ENCODE results near the gene ATP2B3. TPM values are rescaled to one million over a fixed set of nuclear protein-coding genes. Genes with fewer than 3 reads are reported as not detected.

The ATP2B3 gene
- total and polyA plus RNA-seq, 7 experiments from 2014 or later, result not detected

- H3K4me3 Mint-ChIP-seq, result no peak overlapping the region
- H3K27me3 ChIP-seq (ENCODE audit: control insufficient read depth in 2 of 2, insufficient read depth in 2 of 2, low read length in 2 of 2), result no peaks in the 10 kb centered on the region
- intact Hi-C loops (cut with micrococcal nuclease), result no loop called here
- H3K4me1 ChIP-seq (ENCODE audit: control insufficient read depth in 2 of 2, insufficient read depth in 2 of 2, low read length in 2 of 2), result no peaks in the 10 kb centered on the region
- H3K9me3 ChIP-seq (ENCODE audit: control insufficient read depth in 2 of 3, low read length in 3 of 3), result no peaks in the 10 kb centered on the region
- H3K9me3 Mint-ChIP-seq, result no peaks in the 10 kb centered on the region
- H3K4me3 ChIP-seq (ENCODE audit: low read length), result no peak overlapping the region
- no peaks in the 10 kb centered on the region for H3K36me3 Mint-ChIP-seq
- H3K27me3 Mint-ChIP-seq, result no peaks in the 10 kb centered on the region
- no peaks in the 10 kb centered on the region for H3K4me1 Mint-ChIP-seq
- H3K36me3 ChIP-seq (ENCODE audit: control insufficient read depth in 2 of 3, insufficient read depth in 3 of 3, low read length in 3 of 3), result no peaks in the 10 kb centered on the region
- POLR2A ChIA-PET, result no interaction called here
- CTCF ChIA-PET, result interaction anchor here (0.9 kb wide), 1 partner anchor 12 kb away, joined by 3 read pairs; no protein-coding TSS in a partner anchor
- ATAC-seq (no peak), DNase-seq (no peak)
- H3K27ac ChIP-seq (ENCODE audit: low read depth, low read length), result no peak overlapping the region
- no peak overlapping the region for H3K27ac Mint-ChIP-seq
These were observed 107.0 kb downstream of the ATP2B3 start for GRCh38 chrX:153624196-153625091.

- ATAC-seq (no peak), DNase-seq (no peak)
- no peaks in the 10 kb centered on the region for H3K27me3 ChIP-seq (ENCODE audit: control insufficient read depth in 2 of 2, insufficient read depth in 2 of 2, low read length in 2 of 2)
These were observed 108.0 kb downstream of the ATP2B3 start for GRCh38 chrX:153625271-153626024.

GRCh38 chrX:153626025-153626633 lies 108.7 kb downstream of the ATP2B3 start:
- no peaks in the 10 kb centered on the region for H3K9me3 ChIP-seq (ENCODE audit: control insufficient read depth in 2 of 3, low read length in 3 of 3)
- ChIA-PET CTCF (no interaction called here), POLR2A (no interaction called here)
- H3K4me1 Mint-ChIP-seq, result no peaks in the 10 kb centered on the region
- H3K27ac Mint-ChIP-seq, result no peak overlapping the region
- H3K27me3 ChIP-seq (ENCODE audit: control insufficient read depth in 2 of 2, insufficient read depth in 2 of 2, low read length in 2 of 2), result no peaks in the 10 kb centered on the region
- no peak for ATAC-seq
- no peaks in the 10 kb centered on the region for H3K36me3 Mint-ChIP-seq
- no peak overlapping the region for H3K27ac ChIP-seq (ENCODE audit: low read depth, low read length)
- H3K36me3 ChIP-seq (ENCODE audit: control insufficient read depth in 2 of 3, insufficient read depth in 3 of 3, low read length in 3 of 3), result no peaks in the 10 kb centered on the region
- no peak overlapping the region for H3K4me3 ChIP-seq (ENCODE audit: low read length)
- H3K27me3 Mint-ChIP-seq, result peaks cover 0 to 5% (median 0%) of the 10 kb centered on the region in 5 donors
- DNase-seq, result no peak
- H3K9me3 Mint-ChIP-seq, result peaks cover 0 to 7% (median 3%) of the 10 kb centered on the region in 11 donors
- H3K4me1 ChIP-seq (ENCODE audit: control insufficient read depth in 2 of 2, insufficient read depth in 2 of 2, low read length in 2 of 2), result no peaks in the 10 kb centered on the region
- intact Hi-C loops (cut with micrococcal nuclease), result no loop called here
- H3K4me3 Mint-ChIP-seq, result no peak overlapping the region

More at GRCh38 chrX:153625271-153626024, 108.0 kb downstream of the ATP2B3 start:
- POLR2A ChIA-PET, result no interaction called here
- H3K4me1 ChIP-seq (ENCODE audit: control insufficient read depth in 2 of 2, insufficient read depth in 2 of 2, low read length in 2 of 2), result no peaks in the 10 kb centered on the region
- peaks cover 0 to 3% (median 0%) of the 10 kb centered on the region in 11 donors for H3K9me3 Mint-ChIP-seq
- intact Hi-C loops (cut with micrococcal nuclease), result no loop called here
- no peak overlapping the region for H3K4me3 Mint-ChIP-seq
- no peak overlapping the region for H3K27ac Mint-ChIP-seq
- no peaks in the 10 kb centered on the region for H3K9me3 ChIP-seq (ENCODE audit: control insufficient read depth in 2 of 3, low read length in 3 of 3)
- H3K36me3 Mint-ChIP-seq, result no peaks in the 10 kb centered on the region
- no peak overlapping the region for H3K27ac ChIP-seq (ENCODE audit: low read depth, low read length)
- H3K27me3 Mint-ChIP-seq, result no peaks in the 10 kb centered on the region
- CTCF ChIA-PET, result interaction anchor here (0.9 kb wide), 1 partner anchor 11 kb away, joined by 3 read pairs; no protein-coding TSS in a partner anchor
- no peaks in the 10 kb centered on the region for H3K4me1 Mint-ChIP-seq
- H3K36me3 ChIP-seq (ENCODE audit: control insufficient read depth in 2 of 3, insufficient read depth in 3 of 3, low read length in 3 of 3), result no peaks in the 10 kb centered on the region
- H3K4me3 ChIP-seq (ENCODE audit: low read length), result no peak overlapping the region

- Histone ChIP-seq H3K27ac (ENCODE audit: low read depth, low read length) (no peak overlapping the region), H3K27me3 (ENCODE audit: control insufficient read depth in 2 of 2, insufficient read depth in 2 of 2, low read length in 2 of 2) (no peaks in the 10 kb centered on the region), H3K9me3 (ENCODE audit: control insufficient read depth in 2 of 3, low read length in 3 of 3) (no peaks in the 10 kb centered on the region), H3K4me3 (ENCODE audit: low read length) (no peak overlapping the region), H3K36me3 (ENCODE audit: control insufficient read depth in 2 of 3, insufficient read depth in 3 of 3, low read length in 3 of 3) (no peaks in the 10 kb centered on the region), H3K4me1 (ENCODE audit: control insufficient read depth in 2 of 2, insufficient read depth in 2 of 2, low read length in 2 of 2) (no peaks in the 10 kb centered on the region)
- ATAC-seq (no peak), DNase-seq (no peak)
- Mint-ChIP-seq H3K9me3 (peaks cover 0 to 14% (median 5%) of the 10 kb centered on the region in 11 donors), H3K27ac (no peak overlapping the region), H3K4me3 (no peak overlapping the region), H3K36me3 (no peaks in the 10 kb centered on the region), H3K27me3 (peaks cover 0 to 8% (median 0%) of the 10 kb centered on the region in 5 donors), H3K4me1 (no peaks in the 10 kb centered on the region)
- POLR2A ChIA-PET, result no interaction called here
- intact Hi-C loops (cut with micrococcal nuclease), result no loop called here
- CTCF ChIA-PET, result no interaction called here
These were observed 109.6 kb downstream of the ATP2B3 start for GRCh38 chrX:153626863-153627674.

- intact Hi-C loops (cut with micrococcal nuclease), result no loop called here
- DNase-seq (no peak), ATAC-seq (no peak)
- Histone ChIP-seq H3K4me3 (ENCODE audit: low read length) (no peak overlapping the region), H3K27me3 (ENCODE audit: control insufficient read depth in 2 of 2, insufficient read depth in 2 of 2, low read length in 2 of 2) (no peaks in the 10 kb centered on the region), H3K9me3 (ENCODE audit: control insufficient read depth in 2 of 3, low read length in 3 of 3) (no peaks in the 10 kb centered on the region), H3K27ac (ENCODE audit: low read depth, low read length) (no peak overlapping the region), H3K36me3 (ENCODE audit: control insufficient read depth in 2 of 3, insufficient read depth in 3 of 3, low read length in 3 of 3) (no peaks in the 10 kb centered on the region), H3K4me1 (ENCODE audit: control insufficient read depth in 2 of 2, insufficient read depth in 2 of 2, low read length in 2 of 2) (no peaks in the 10 kb centered on the region)
- Mint-ChIP-seq H3K36me3 (no peaks in the 10 kb centered on the region), H3K27me3 (peaks cover 0 to 8% (median 0%) of the 10 kb centered on the region in 5 donors), H3K9me3 (peaks cover 0 to 14% (median 5%) of the 10 kb centered on the region in 11 donors), H3K27ac (no peak overlapping the region), H3K4me1 (no peaks in the 10 kb centered on the region), H3K4me3 (no peak overlapping the region)
- ChIA-PET POLR2A (no interaction called here), CTCF (no interaction called here)
These were observed 110.3 kb downstream of the ATP2B3 start for GRCh38 chrX:153627675-153628111.

- Histone ChIP-seq H3K27me3 (ENCODE audit: control insufficient read depth in 2 of 2, insufficient read depth in 2 of 2, low read length in 2 of 2) (no peaks in the 10 kb centered on the region), H3K4me1 (ENCODE audit: control insufficient read depth in 2 of 2, insufficient read depth in 2 of 2, low read length in 2 of 2) (no peaks in the 10 kb centered on the region), H3K9me3 (ENCODE audit: control insufficient read depth in 2 of 3, low read length in 3 of 3) (no peaks in the 10 kb centered on the region), H3K36me3 (ENCODE audit: control insufficient read depth in 2 of 3, insufficient read depth in 3 of 3, low read length in 3 of 3) (no peaks in the 10 kb centered on the region), H3K27ac (ENCODE audit: low read depth, low read length) (no peak overlapping the region), H3K4me3 (ENCODE audit: low read length) (no peak overlapping the region)
- no peak for DNase-seq
- no peak for ATAC-seq
- Mint-ChIP-seq H3K27ac (no peak overlapping the region), H3K4me1 (no peaks in the 10 kb centered on the region), H3K36me3 (no peaks in the 10 kb centered on the region), H3K9me3 (peaks cover 0 to 14% (median 5%) of the 10 kb centered on the region in 11 donors), H3K4me3 (no peak overlapping the region), H3K27me3 (peaks cover 0 to 8% (median 0%) of the 10 kb centered on the region in 5 donors)
- ChIA-PET CTCF (no interaction called here), POLR2A (no interaction called here)
- intact Hi-C loops (cut with micrococcal nuclease), result no loop called here
These were observed 110.7 kb downstream of the ATP2B3 start for GRCh38 chrX:153628129-153628528.

Measured in naive thymus-derived CD4-positive, alpha-beta T cell (primary cell).